Right atrium auricular region (tissue), 2 donors: ENCODE results near the gene VIPR1. TPM values are rescaled to one million over a fixed set of nuclear protein-coding genes. Genes with fewer than 3 reads are reported as not detected.

ENCODE experiments used
- DNase-seq: peaks from one replicate; pipeline ENCODE4 v3.0.0-alpha.2; 2019; ENCODE audit warnings: low spot score
- H3K27ac ChIP-seq, 2 donors: fragments of 200-600 bp; sonication (generic); 1 replicate in 1 of 2; 2 replicates in 1 of 2; pipeline ENCODE4 v1.5.1; 2016 to 2019
- H3K27me3 ChIP-seq, 2 donors: fragments of 200-600 bp; sonication (generic); one replicate each; pipeline versions ENCODE4 v1.5.1 to v1.6.0; 2017 to 2019
- H3K36me3 ChIP-seq: fragments of 200-600 bp; sonication (generic); one replicate; pipeline ENCODE4 v1.5.1; 2016
- H3K4me1 ChIP-seq, 2 donors: fragments of 200-600 bp; sonication (generic); one replicate each; pipeline versions ENCODE4 v1.5.1 to v1.6.0; 2017 to 2019
- H3K4me3 ChIP-seq, 2 donors: fragments of 200-600 bp; sonication (generic); 1 replicate in 1 of 2; 2 replicates in 1 of 2; pipeline ENCODE4 v1.5.1; 2017 to 2019; ENCODE audit warnings: mild to moderate bottlenecking in 1 of 2, moderate library complexity in 1 of 2
- H3K9me3 ChIP-seq, 2 donors: fragments of 200-600 bp; sonication (generic); one replicate each; pipeline ENCODE4 v1.5.1; 2019
- CTCF ChIP-seq, 2 donors: fragments of 200-600 bp; sonication (generic); IDR thresholded peaks; one replicate each; pipeline ENCODE4 v1.5.1; 2019; ENCODE audit warnings: antibody characterized with exemption in 2 of 2
- total RNA-seq, 2 donors: library from RNA; depleted of rRNA; stranded (reverse); fragments of >200 nt; gene quantifications; one replicate each; pipeline ENCODE4 v1.1.0, GENCODE V29; 2016

The VIPR1 gene
- total RNA-seq, 2 donors from 2014 or later = 6.2 to 21.0 TPM

DNA sequence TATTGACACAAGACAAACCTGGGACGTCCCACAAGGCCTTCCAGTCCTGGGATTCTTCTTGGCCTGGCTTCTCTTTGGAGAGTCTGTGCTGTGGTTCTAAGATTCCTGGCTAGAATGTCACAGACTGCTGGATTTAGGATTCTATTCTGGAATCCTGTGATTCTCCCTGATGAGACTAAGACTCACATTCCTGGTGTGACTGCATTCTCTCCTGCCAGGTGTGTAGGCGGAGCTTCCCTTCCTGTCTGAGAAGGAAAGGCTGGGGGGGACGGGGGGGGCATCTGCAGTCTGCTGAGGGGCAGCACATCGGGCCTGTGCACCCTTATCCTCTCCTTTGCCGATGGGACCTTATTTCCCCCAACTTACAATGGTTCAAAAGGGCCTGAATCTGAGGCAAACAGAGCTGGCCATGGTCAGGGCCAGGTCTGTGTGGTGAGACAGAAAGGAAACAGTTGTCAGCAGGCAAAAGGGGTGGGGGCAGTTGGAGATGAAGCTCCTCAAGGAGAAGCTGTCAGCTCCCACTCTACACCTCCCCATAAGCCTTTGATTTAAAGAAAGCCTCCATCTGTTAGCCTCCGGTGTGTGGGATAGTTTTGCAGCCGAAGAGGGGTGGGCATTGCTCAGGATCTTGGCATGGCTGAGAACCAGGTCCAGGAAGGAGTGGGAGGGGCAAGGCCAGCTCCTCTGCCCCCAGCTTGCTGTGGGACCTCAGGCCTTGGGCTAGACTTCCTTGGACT is 30.9 kb downstream of the VIPR1 start:
- H3K4me1 ChIP-seq = peaks cover 0 to 5% of the 10 kb centered on the region in 2 donors
- no peaks in the 10 kb centered on the region for H3K9me3 ChIP-seq
- no peak overlapping the region for H3K27ac ChIP-seq
- H3K27me3 ChIP-seq = no peaks in the 10 kb centered on the region
- H3K36me3 ChIP-seq = no peaks in the 10 kb centered on the region
- no peak for DNase-seq
- H3K4me3 ChIP-seq = no peak overlapping the region
- no peak for TF ChIP-seq CTCF (IDR thresholded peaks at IDR 0.05)

GRCh38 chr3:42535981-42536784 is 33.7 kb downstream of the VIPR1 start:
- no peak overlapping the region for H3K4me3 ChIP-seq
- peak; percentile 22 to 64 for TF ChIP-seq CTCF (IDR thresholded peaks at IDR 0.05)
- no peaks in the 10 kb centered on the region for H3K9me3 ChIP-seq
- no peak overlapping the region for H3K27ac ChIP-seq
- peaks cover 0 to 16% of the 10 kb centered on the region in 2 donors for H3K4me1 ChIP-seq
- DNase-seq = no peak
- H3K27me3 ChIP-seq = no peaks in the 10 kb centered on the region
- no peaks in the 10 kb centered on the region for H3K36me3 ChIP-seq

DNA sequence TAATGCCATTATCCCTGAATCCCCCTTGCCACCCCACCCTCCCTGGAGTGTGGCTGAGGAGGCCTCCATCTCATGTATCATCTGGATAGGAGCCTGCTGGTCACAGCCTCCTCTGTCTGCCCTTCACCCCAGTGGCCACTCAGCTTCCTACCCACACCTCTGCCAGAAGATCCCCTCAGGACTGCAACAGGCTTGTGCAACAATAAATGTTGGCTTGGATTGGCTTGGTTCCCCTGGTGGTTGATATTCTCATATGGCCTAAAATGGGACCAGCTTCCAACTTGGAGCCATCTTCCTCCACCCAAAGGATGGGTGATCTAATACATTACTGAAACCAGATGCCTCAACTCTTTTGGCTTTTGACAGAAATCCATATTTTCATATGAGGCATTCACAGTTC is 34.9 kb downstream of the VIPR1 start:
- Histone ChIP-seq H3K4me3 (no peak overlapping the region), H3K27ac (no peak overlapping the region)

DNA sequence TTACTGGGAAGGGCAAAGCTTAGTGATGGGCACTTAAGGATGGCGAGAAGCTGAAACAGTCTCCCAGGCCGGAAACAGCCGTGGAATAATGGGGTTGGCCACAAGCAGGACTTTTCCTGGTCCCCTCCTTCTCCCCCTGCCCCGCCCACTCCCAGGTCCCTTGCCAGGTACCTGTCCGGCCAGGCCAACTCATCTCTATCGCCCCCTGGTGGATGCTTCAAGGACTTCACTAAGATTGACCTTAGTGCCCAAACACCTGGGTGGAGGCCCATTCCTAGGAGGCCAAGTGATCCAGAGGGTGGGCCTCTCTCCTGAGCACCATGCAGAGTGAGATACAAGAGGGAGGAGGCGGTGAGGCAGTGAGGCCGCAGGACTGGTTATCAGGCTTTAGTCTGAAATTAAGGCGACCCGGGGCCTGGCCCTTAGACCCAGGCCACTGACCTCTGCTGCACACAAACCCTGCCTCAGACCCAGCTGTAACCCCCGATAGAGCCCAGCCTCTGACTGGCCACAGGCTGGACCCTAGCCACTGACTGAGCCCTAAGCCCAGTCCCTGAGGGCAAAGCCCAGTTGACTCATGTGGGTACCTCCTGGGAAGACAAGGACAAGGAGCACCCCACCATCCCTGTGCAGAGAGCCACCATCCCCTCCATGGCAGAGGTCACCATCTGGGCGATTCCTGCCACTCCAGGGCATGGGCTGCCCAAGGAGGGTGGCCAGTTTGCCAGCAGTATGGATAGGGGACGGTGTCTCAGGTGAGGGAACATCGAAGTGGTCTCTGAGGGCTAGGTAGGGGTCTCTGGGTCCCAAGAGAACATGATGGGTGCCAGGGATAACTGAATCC is 37.6 kb downstream of the VIPR1 start:
- Histone ChIP-seq H3K4me1 (peaks cover 0 to 31% of the 10 kb centered on the region in 2 donors), H3K4me3 (no peak overlapping the region), H3K27ac (peak overlapping the region in 1 of 2 donors; percentile 3), H3K36me3 (no peaks in the 10 kb centered on the region), H3K27me3 (no peaks in the 10 kb centered on the region), H3K9me3 (no peaks in the 10 kb centered on the region)
- no peak for DNase-seq
- TF ChIP-seq CTCF (IDR thresholded peaks at IDR 0.05) = peak; percentile 69 to 86

More for the DNA sequence above, 34.9 kb downstream of the VIPR1 start:
- DNase-seq = no peak
- no peaks in the 10 kb centered on the region for H3K27me3 ChIP-seq
- no peak for TF ChIP-seq CTCF (IDR thresholded peaks at IDR 0.05)
- H3K9me3 ChIP-seq = no peaks in the 10 kb centered on the region
- peaks cover 0 to 18% of the 10 kb centered on the region in 2 donors for H3K4me1 ChIP-seq
- no peaks in the 10 kb centered on the region for H3K36me3 ChIP-seq

DNA sequence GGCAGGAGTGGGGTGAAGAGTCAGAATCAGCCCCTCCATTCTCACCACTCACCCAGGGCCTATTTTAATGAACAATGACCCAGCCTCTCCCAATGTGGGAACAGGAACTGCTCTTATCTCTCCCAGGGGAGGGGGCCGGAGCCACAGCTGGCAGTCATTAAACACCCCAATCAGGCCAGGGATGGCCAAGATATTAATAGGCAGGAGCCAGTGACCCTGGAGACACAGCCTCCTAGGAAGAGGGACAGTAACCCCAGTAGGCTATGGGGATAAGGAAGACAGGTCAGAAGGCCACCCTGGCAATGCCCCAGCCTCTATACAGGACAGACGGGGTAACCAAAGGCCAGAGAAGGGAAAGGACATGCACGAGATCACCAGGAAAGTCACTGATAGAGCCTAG is 38.6 kb downstream of the VIPR1 start:
- no peak for TF ChIP-seq CTCF (IDR thresholded peaks at IDR 0.05)
- no peak for DNase-seq
- Histone ChIP-seq H3K9me3 (no peaks in the 10 kb centered on the region), H3K27ac (peak overlapping the region in 1 of 2 donors; percentile 3), H3K27me3 (no peaks in the 10 kb centered on the region), H3K4me3 (no peak overlapping the region), H3K4me1 (peaks cover 0 to 39% of the 10 kb centered on the region in 2 donors), H3K36me3 (no peaks in the 10 kb centered on the region)
